Fibroblast of gingiva (primary cell): ENCODE measurements around the gene HIPK2.
A peak's percentile ranks its signal among the peaks of the same experiment; 100 is the strongest.

Experiments
- DNase-seq: peaks from one replicate; pipeline ENCODE4 v3.0.0-alpha.2; 2011; ENCODE audit warnings: low read depth

The HIPK2 gene

DNA sequence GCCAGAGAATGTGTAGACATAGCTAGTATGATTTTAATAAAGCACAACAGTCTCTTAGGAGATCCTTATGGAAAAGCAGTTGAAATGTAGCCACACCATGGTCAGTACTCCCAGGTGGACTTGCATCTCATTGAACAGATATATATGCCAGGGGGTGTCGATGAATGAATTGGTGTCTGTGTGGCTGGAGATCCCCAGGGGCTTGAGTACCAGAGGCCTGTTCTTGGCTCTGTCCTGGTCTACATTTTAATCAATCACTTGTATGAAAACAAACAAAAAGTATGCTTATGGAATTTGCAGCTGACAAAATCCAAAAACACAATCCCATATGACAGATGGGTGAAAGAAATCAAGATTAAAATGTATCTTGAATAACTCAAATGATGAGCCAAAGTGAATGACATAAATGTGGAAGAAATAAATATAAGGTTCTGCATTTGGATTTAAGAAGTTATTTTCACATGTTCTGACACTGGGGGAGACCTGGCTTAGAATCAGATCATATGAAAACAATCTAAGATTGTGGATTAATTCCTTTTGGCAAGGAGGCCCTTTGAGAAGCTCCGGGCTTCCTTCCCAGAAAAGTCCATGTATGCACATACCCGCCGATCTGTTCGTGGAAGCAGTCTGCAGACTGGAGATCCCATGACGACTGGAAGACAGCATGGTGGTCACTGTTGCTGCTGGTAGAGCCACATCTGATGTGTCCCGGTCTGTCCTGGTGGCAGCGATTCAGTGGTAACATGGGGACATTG is 238.7 kb downstream of the HIPK2 start:
- DNase-seq = no peak

DNA sequence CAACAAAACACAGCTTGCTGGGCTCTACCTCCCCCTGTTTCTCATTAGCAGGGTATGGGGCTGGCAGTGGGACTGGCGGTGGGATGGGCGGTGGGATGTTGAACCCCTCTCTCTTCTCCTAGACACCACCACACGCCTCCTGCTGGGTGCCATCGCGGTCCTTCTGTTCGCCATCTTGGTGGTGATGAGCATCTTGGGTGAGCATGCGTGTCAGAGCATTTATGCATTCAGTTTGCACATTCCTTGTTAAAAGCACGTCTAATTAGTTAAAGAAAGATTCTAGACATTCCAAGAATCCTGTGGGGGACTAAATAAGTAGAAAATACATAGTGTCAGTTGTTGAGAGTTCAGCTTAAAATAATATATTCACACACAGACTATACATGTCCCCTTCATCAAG is 241.6 kb downstream of the HIPK2 start:
- no peak for DNase-seq

DNA sequence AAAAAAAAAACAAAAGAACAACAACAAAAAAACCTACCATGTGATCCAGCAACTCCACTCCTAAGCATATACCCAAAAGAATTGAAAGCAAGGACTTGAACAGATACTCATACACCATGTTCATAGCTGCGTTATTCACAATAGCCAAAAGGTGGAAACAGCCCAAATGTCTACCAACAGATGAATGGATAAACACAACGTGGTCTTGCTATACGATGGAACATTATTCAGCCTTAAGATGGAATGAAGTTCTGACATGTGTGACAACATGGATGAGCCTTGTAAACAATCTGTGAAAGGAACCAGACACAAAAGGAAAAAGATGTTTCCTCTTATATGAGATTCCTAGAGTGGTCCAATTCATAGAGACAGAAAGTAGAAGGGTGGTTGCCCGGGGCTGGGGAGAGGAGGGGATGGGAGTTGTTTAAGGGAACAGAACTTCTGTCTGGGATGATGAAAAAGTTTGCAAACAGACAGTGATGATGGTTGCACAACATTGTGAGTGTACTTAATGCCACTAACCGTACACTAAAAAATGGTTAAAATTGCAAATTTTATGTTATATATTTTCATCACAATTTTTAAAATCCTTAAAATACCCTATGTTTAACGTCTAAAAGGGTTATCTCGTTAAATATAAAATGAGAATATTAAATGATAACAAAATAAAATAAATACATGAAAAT is 242.7 kb downstream of the HIPK2 start:
- no peak for DNase-seq

DNA sequence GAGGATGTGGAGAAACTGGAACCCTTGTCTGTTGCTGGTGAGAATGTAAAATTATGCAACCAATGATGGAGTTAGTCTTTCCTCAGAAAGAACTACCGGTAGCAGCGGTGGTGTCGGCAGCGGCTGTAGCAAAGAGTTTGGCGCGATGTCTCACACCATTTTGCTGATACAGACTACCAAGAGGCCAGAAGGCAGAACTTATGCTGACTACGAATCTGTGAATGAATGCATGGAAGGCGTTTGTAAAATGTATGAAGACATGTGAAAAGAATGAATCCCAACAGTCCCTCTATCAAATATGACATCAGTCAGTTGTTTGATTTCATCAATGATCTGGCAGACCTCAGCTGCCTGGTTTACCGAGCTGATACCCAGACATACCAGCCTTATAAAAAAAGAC is 243.7 kb downstream of the HIPK2 start:
- DNase-seq = no peak

DNA sequence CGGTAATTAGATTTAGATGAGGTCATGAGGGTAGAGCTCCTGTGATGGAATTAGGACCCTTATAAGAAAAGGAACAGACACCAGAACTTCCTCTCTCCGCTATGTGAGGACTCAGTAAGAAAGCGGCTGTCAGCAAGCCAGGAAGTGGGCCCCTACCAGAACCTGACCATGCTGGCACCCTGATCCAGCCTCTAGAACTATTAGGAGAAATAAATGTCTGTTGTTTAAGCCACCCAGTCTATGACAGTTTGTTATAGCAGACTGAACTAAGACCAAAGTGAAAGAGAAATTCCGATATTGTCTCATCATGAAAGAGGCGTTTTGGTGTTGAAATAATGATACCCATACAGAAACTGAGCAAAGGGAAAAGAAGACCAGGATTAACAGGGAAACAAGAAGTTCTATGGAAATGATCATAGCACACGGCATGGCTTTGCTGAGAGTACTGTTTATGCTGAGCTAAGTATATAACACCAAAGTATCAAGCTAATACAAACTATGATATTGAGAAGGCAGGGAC is 245.1 kb downstream of the HIPK2 start:
- no peak for DNase-seq

DNA sequence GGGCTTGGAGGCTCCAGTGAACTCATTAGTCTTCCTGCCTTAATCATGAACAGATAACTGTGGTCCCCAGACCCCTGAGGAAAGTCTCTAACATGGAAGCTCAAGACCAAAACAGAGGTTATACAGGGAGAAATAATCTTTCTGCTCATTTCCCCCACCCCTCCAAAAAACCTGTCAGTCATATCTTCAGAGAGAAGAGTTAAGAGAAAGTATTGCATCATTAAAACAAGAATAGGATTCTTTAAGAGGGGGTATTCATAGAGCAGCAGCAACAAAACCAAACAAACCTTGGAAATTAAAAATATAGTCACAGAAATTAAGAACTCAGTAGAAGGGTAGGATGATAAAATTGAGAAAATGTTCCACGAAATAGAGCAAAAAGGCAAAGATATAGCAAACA is 246.7 kb downstream of the HIPK2 start:
- DNase-seq = no peak

DNA sequence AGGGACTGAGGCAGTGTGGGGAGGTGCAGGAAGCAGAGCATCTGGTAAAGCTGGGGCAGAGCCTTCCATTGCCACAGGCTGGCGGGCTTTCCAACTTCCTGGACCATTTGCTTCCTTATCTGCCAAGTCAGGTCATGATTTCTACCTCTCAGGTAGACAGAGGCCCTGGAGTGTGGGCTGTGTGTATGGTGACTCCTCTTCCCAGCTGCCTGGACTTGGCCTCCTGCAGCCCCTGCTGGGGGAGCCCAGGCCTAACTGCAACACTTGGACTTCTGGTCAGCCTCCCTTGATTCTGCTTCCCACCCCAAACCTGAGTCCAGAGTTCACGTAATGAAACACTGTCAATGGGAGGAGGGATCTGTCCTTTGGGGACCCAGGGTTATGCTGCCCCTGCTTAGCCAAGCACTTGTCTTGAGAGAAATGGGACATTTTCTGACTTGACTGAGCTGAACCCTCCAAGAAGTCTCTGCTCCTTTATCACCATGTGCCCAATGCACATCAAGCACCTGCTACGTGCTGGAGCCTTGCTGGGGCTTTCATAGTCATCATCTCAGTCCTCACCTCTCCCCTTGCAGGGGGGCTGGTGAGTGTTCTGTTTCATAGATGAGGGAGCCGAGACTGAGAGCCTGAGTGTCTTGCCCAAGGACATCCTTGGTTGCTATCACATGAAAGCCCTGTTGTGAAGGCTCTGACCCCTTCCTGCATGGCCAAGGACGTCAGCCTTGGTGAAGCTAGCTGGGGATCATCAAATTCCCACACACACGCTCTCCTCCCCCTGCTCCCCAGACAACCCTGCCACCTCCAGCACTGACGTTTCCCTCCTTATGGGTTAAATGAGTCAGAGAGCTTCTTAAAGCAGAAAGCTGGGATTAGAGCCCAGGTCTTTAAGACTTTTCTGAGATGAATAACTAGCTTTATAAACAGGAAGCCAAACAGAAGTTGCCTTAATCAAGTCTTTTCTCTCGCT is 250.9 kb downstream of the HIPK2 start:
- peak; percentile 44 for DNase-seq

DNA sequence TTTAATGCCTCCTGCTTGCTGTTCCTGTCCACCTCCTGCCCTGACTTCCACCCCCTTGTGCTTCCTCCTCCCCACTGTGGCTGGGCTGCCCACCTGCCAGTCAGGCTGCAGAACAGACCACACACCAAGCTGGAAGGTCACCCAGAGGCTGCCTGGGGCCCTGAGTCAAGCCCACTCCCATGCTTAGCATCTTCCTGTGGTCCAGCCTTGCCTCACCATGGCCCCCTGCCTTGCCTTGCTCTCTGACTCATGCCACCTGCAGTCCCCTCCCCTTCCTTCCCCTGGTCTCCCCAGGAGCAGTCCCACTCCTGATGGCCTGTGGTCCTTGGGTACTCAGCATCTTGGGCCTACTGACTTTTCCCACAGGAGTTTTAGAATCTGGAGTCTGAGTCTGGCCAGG is 252.0 kb downstream of the HIPK2 start:
- no peak for DNase-seq

DNA sequence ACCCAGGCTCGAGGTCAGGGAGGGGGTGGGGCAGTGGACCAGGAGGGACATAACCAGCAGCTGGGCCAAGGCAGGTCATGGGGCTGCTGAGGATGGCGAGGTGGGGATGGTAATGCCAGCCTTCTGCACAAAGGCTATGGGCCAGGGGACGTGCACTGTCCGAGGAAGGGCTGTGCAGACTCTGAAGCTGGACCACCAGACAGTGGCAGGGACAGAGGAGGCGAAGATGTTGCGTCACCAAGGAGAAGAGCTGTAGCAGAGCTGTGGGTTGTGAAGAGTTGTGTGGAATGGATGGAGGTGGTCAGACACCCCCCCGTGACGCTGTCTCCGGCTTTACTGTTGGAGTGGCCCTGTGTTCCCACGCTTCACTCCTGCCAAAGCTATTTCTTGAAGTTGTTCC is 252.6 kb downstream of the HIPK2 start:
- no peak for DNase-seq

DNA sequence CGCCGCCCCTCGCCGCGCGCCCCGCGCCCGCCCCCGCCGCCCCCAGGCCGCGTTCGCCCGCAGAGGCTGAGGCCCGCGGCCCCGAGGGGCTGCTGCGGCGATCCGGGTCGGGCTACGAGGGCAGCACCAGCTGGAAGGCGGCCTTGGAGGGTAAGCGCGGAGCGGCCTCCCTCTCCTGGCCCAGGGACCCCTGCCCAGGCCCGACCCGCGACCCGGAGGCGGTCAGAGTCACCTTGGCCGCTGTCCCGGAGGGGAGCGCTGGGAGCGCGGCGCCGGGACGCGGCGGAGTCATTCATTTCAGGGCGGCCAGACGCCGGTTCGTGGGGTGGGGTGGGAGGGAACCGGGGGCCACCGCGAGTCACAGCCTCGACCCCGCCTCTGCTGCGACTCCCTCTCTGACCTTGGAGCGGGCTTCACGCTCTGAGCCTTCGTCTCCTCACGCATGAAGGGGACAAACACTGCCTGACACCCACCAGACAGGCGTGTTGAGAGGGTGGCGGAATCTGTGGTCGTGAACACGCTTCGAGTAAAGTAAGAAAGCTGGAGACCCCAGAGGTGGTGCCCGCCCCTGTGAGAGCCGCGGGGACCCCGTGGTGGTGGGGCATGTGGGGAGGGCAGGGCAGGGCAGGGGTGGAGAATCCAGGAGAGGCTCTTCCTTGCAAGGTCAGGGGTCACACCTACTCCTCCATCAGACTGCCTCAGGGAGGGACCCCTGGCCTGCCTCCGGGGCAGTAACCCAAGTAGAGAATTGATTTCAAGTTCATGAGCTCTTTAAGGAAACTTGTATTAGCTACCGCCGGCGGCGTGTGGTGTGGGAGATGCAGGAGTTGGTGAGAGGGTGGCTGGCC is 253.6 kb downstream of the HIPK2 start:
- no peak for DNase-seq

DNA sequence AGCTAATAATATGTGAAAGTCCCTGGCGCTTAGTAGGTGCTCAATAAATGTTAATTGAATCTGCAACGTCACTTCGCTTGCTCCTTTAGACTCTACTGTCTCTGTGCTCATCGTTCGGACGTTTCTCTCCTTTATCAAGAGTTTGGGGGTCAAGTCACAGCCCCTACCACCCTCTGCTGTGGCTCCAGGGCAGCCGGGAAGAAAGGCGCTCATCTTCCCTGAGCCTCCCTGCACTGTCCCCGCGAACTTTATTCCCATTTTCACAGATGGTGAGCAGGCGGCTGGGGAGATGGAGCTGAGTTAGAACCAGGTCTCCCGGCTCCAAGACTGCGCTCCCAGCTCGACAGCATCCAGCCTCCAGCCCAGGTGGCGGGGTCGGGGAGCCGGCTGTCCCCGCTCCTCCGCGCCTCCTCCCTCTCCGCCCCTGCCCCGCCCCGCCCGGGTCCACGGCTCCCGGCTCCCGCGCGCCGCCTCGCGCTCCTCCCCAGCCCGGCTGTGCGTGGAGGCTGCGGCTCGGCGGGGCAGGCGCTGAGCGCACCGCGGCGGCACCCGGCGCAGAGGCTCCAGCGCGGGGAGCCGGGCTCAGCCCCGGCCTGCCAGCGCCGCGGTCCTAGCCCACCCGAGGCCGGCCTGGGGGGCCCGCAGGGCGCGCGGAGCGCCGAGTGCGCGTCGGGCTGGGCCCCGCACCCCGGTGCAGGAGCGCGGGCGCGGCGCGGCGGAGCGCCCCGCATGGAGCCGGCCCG is 254.4 kb downstream of the HIPK2 start, which contains the start of gene CLEC2L:
CLEC2L (plus strand) TSS at position 487 of the 743 bp plus-strand sequence; CDS start at position 730, 243 bp downstream.
- DNase-seq = no peak

DNA sequence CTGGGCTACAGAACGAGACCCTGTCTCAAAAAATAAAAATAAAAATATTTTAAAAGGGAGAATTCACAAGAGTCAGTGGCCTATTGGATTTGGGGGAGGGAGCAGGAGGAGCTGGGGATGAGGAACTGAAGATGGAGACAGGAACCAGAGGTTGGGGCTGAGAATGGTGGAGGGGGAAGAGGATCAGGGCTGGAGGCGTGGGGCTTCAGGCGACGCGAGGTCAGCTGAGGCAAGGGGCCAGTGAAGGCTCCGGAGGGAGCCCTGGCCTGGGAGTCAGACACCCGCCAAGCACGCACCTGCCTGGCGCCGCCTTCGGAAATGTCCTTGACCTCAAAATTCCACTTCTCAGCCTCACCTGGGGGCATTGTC is 255.0 kb downstream of the HIPK2 start:
- no peak for DNase-seq

DNA sequence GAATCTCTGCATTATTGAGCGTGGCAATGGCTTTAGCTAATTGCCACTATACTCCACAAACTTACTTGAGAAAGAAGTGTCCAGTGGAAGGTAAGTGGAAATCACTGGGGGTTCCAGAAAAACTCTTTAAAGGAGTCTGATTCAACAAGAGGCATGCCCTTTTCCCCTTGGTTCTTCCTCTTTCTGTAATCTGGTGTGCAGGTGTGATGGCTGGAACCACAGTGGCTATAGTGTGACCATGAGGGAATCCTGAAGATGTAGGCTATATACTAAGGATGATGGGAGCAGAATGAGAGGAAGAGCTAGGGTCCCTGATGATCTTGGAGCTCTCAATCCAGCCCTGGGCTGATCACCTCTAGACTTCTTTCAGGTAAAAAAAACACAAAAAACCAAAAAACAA is 256.4 kb downstream of the HIPK2 start:
- DNase-seq = no peak

DNA sequence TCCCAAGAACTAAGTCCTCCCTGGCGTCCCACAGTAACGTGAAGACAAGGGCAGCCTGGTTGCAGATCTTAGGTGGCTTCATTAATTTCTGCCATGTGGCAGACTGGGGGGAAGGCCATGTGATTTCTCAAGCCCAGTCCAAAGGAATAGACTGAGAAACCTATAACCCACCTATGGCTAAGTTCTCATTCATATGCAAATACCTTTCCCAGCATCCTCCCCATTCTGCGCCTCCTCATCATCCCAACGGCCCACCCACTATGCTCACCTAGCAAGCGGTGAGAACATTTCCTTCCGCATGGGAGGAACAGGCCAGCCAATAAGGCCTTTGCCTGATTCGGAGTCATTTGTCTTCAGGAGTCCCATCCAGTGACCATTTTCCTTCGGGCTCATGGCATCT is 262.5 kb downstream of the HIPK2 start:
- no peak for DNase-seq
